ENCODE measurements around the gene RNF123. TPM values are rescaled to one million over a fixed set of nuclear protein-coding genes. Genes with fewer than 3 reads are reported as not detected.

Gene RNF123
- total RNA-seq, 1 donor from 2014 or later: 19.4 TPM

DNA sequence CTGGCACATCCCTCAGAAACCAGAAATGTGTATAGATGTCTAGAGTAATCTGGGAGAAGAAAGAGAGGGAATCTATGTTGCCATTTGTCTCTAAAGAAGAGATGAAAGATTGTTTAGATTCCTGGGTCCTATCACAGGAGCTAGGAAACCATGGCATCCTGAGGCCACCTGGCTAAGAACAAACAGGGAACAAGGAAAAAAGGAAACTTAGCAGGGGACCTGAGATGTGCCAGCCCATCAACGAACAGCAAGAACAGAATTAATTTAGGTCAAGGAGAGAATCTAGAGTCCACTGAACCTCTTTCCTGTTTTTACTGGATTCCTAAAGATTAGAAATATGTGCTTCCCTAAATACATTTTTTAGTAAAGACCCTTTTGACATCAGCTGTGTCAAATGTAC, 66.7 kb downstream of the RNF123 start:
- no peak for ATAC-seq

DNA sequence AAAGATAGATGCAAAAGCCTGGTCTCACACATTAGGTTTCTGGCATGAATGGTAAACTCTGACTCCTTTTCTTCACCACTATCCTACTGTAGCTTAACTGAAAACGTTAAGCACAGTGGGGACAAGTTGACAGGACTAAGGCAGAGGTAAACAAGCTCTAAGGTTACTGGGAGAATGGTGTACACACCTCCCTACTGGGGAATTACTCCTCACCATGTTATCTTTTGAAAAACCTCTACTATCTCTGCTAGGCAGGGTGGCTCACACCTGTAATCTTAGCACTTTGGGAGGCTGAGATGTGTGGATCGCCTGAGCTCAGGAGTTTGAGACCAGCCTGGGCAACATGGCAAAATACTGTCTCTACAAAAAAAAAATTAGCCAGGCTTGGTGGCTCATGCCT, 67.8 kb downstream of the RNF123 start:
- ATAC-seq: no peak

DNA sequence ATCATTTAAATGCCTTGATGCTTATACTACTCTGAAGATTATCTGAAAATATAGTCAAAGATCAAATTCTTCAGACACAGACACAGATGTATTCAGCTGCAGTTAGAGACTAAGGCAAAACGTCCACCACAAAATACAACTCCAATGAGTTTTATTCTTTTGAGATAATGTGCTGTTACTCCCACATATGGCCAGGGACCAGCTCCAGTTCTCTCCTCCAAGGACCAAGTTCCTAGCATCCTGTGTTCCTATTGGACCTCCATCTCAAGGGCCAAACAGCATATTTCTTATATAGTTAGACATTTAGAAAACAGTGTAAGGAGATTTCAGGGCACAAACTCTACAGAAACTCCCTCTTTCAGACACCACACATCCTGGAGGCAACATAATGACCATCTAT, 69.9 kb downstream of the RNF123 start:
- no peak for ATAC-seq

DNA sequence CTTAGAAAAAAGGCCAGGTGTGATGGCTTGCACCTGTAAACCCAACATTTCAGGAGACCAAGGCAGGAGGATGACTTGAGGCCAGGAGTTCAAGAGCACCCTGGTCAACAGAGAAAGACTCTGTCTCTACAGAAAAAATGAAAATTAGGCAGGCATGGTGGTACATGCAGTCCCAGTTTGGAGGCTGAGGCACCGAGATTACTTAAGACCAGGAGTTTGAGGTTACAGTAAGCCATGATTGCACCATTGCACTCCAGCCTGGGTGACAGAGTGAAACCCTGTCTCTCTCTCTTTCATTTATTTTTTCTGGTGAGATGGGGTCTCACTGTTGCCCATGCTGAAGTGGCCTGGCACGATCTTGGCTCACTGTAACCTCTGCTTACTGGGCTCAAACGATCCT, 72.3 kb downstream of the RNF123 start:
- no peak for ATAC-seq

DNA sequence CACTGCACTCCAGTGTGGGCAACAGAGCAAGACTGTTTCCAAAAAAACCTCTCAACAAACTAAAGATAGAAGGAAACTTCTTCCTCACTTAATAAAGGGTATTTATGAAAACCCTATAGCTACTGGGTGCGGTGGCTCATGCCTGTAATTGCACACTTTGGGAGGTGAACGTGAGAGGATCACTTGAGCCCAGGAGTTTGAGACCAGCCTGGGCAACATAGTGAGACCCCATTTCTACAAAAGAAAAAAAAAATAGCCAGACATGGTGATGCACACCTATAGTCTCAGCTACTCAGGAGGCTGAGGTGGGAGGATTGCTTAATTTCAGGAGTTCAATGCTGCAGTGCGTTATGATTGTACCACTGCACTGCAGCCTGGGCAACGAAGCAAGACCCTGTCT, 74.6 kb downstream of the RNF123 start:
- ATAC-seq: no peak

DNA sequence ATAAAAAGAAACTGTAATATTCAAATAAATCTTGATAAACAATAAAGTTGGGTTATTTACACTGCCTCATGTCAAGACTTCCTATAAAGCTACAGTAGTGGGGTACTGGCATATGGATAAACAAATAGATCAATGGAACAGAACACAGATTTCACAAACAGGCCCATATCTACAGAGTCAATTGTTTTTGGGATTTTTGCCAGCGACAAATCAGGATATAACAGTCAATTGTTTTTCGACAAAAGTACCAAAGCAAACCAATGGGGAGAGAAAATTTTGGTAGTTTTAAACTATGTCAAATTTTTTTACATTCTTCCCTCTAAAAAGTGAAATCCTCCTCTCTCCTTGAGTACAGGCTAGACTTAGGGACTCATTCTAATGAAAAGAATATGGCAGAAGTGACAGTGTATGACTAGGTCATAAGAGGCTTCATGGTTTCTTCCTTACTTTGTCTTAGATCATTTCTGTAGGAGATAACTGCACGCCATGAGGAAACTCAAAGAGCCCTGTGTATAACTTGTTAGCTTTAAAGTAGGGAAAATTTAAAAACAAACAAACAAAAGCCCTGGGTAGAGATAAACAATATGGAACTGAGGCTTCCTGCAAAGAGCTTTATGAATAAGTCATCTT, 80.0 kb downstream of the RNF123 start:
- no peak for ATAC-seq

DNA sequence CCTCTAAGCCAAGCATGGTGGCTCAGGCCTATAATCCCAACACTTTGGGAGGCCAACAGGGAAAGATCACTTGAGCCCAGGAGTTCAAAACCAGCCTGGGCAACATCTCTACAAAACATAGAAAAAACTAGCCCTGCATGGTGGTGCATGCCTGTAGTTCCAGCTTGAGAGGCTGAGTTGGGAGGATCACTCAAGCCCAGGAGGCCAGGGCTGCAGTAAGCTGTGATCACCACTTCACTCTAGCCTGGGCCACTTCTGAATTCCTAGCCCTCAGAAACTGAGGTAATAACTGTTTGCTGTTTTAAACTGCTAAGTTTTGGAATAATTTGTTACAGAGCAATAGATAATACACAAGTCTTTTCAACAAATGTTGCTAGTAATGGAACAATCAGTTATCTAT, 80.6 kb downstream of the RNF123 start:
- ATAC-seq: no peak

Other genes with a start within 250 kb of the RNF123 start
- 48.3 TPM for gene DAG1, start 219.3 kb upstream of the RNF123 start, total RNA-seq
- 0.08 TPM for gene BSN, start 135.1 kb upstream of the RNF123 start, total RNA-seq
- gene APEH, start 15.2 kb upstream of the RNF123 start, total RNA-seq: 103 TPM
- gene MST1, start 83 bp upstream of the RNF123 start, total RNA-seq: 7.6 TPM
- not detected for gene AMIGO3, start 30.1 kb downstream of the RNF123 start, total RNA-seq
- 22.5 TPM for gene GMPPB, start 34.4 kb downstream of the RNF123 start, total RNA-seq
- gene IP6K1, start 97.0 kb downstream of the RNF123 start, total RNA-seq: 19.9 TPM
- not detected for gene CDHR4, start 110.3 kb downstream of the RNF123 start, total RNA-seq
- gene INKA1, start 113.7 kb downstream of the RNF123 start, total RNA-seq: 14.2 TPM
- 15.3 TPM for gene UBA7, start 124.4 kb downstream of the RNF123 start, total RNA-seq
- gene TRAIP, start 167.0 kb downstream of the RNF123 start, total RNA-seq: 5.5 TPM
- not detected for gene CAMKV, start 180.3 kb downstream of the RNF123 start, total RNA-seq
- gene MST1R, start 214.3 kb downstream of the RNF123 start, total RNA-seq: 14.1 TPM
- gene MON1A, start 240.3 kb downstream of the RNF123 start, total RNA-seq: 8.5 TPM

Measured in esophagus mucosa (tissue), 1 donor.